GM23248 (cell line): ENCODE data around the gene TRMT112. TPM values are rescaled to one million over a fixed set of nuclear protein-coding genes. Genes with fewer than 3 reads are reported as not detected.

Experiments
- DNase-seq: peaks from one replicate; pipeline ENCODE4 v3.0.0-alpha.2; 2015
- H2AFZ ChIP-seq: fragments of 200-600 bp; sonication (generic); 2 replicates; pipeline ENCODE4 v1.6.1; 2016; ENCODE audit warnings: antibody characterized with exemption
- H3F3A ChIP-seq: fragments of 200-600 bp; sonication (generic); 2 replicates; pipeline ENCODE4 v1.6.1; 2016; ENCODE audit warnings: mild to moderate bottlenecking, antibody characterized with exemption, mixed run types; ENCODE audit not compliant: insufficient read depth
- H3K27ac ChIP-seq: fragments of 200-600 bp; sonication (generic); 2 replicates; pipeline ENCODE4 v1.5.1; 2016; ENCODE audit warnings: mild to moderate bottlenecking
- H3K27me3 ChIP-seq: fragments of 200-600 bp; sonication (generic); replicated peaks from 2 replicates; pipeline ENCODE4 v1.6.1; 2016; ENCODE audit warnings: mild to moderate bottlenecking; ENCODE audit not compliant: insufficient read depth
- H3K36me3 ChIP-seq: fragments of 200-600 bp; sonication (generic); 2 replicates; pipeline ENCODE4 v1.6.1; 2016; ENCODE audit warnings: low read depth, mild to moderate bottlenecking
- H3K4me1 ChIP-seq: fragments of 200-600 bp; sonication (generic); 2 replicates; pipeline ENCODE4 v1.6.1; 2016; ENCODE audit warnings: mild to moderate bottlenecking; ENCODE audit not compliant: insufficient read depth
- H3K4me2 ChIP-seq: fragments of 200-600 bp; sonication (generic); one replicate; pipeline ENCODE4 v1.6.1; 2016; ENCODE audit warnings: mild to moderate bottlenecking; ENCODE audit not compliant: unreplicated experiment
- H3K4me3 ChIP-seq: fragments of 200-600 bp; sonication (generic); 2 replicates; pipeline ENCODE4 v1.5.1; 2016; ENCODE audit warnings: mild to moderate bottlenecking
- H3K79me2 ChIP-seq: fragments of 200-600 bp; sonication (generic); 2 replicates; pipeline ENCODE4 v1.6.1; 2016; ENCODE audit warnings: mild to moderate bottlenecking; ENCODE audit not compliant: insufficient read depth
- H3K9ac ChIP-seq: fragments of 200-600 bp; sonication (generic); 2 replicates; pipeline ENCODE4 v1.6.1; 2016; ENCODE audit warnings: mild to moderate bottlenecking
- H3K9me2 ChIP-seq: fragments of 200-600 bp; sonication (generic); 2 replicates; pipeline ENCODE4 v1.6.1; 2016; ENCODE audit warnings: mixed run types, mild to moderate bottlenecking, moderate library complexity; ENCODE audit not compliant: insufficient read depth
- H3K9me3 ChIP-seq: fragments of 200-600 bp; sonication (generic); one replicate; pipeline ENCODE4 v1.6.1; 2017; ENCODE audit warnings: low read depth
- H4K20me1 ChIP-seq: fragments of 200-600 bp; sonication (generic); 2 replicates; pipeline ENCODE4 v1.6.0; 2016; ENCODE audit not compliant: insufficient read depth
- EZH2 ChIP-seq: fragments of 200-600 bp; sonication (generic); IDR thresholded peaks from 2 replicates; pipeline ENCODE4 v1.6.1; 2018; ENCODE audit warnings: antibody characterized with exemption, mild to moderate bottlenecking; ENCODE audit not compliant: insufficient read depth, poor library complexity, severe bottlenecking
- EZH2phosphoT487 ChIP-seq: fragments of 200-600 bp; sonication (generic); IDR thresholded peaks from 2 replicates; pipeline ENCODE4 v1.6.1; 2018; ENCODE audit warnings: antibody characterized with exemption, moderate library complexity, mild to moderate bottlenecking, low read depth; ENCODE audit not compliant: insufficient read depth
- WGBS, 2 experiments: methylation state at CpG; one replicate each; pipeline ENCODE4 v1.1.6; 2015 to 2017; ENCODE audit warnings: low lambda C conversion rate in 2 of 2, low coverage in 1 of 2; ENCODE audit errors: missing lambda C conversion rate in 2 of 2; 5-methylcytosine and 5-hydroxymethylcytosine counted together
- in situ Hi-C: fragments of 300-500 bp; cut with MboI; formaldehyde crosslinking; loops from 2 replicates; pipeline ENCODE4 v1.15.0; 2020
- polyA plus RNA-seq: library from polyadenylated mRNA; unstranded; fragments of >200 nt; fragmentation: Nextera tagmentation; extraction: Ambion mirVana; gene quantifications from 2 replicates; pipeline ENCODE4 v1.2.1, GENCODE V29; 2016
- total RNA-seq: library from RNA; depleted of rRNA; stranded (reverse); fragments of >200 nt; shearing (Covaris generic); gene quantifications from 2 replicates; pipeline ENCODE4 v1.2.3, GENCODE V29; 2014

TRMT112 gene
- total and polyA plus RNA-seq, 2 experiments from 2014 or later = 161 to 269 TPM

GRCh38 chr11:64358907-64359711 is 41.8 kb upstream of the TRMT112 start, which contains the start of gene RPS6KA4:
RPS6KA4 (plus strand) TSS chr11:64359162; CDS start chr11:64359236, 74 bp downstream.
- in situ Hi-C loops = no loop called here
- Histone ChIP-seq H3K9ac (peak within 1 kb of the TSS; percentile 86), H3K27ac (peak within 1 kb of the TSS; percentile 68), H3K36me3 (peaks cover 8% of the 10 kb centered on the region; the same call in 1 of the 2 replicates), H3K27me3 (no peaks in the 10 kb centered on the region), H3K4me1 (peaks cover 16% of the 10 kb centered on the region), H3K79me2 (peaks cover 13% of the 10 kb centered on the region), H3K4me2 (peak within 1 kb of the TSS; percentile 95), H3F3A (peaks cover 4% of the 10 kb centered on the region; the same call in 1 of the 2 replicates), H3K4me3 (peak within 1 kb of the TSS; percentile 88), H3K9me2 (no peaks in the 10 kb centered on the region), H4K20me1 (no peaks in the 10 kb centered on the region), H2AFZ (peak within 1 kb of the TSS; percentile 83), H3K9me3 (no peaks in the 10 kb centered on the region)
- TF ChIP-seq EZH2phosphoT487 = no peak
- no peak for TF ChIP-seq EZH2
- 1% methylated on average over 64 to 66 of the region's 70 CpGs for WGBS, 2 experiments
- DNase-seq = peak; percentile 92

GRCh38 chr11:64358536-64358906 is 41.2 kb upstream of the TRMT112 start:
- TF ChIP-seq EZH2phosphoT487 (no peak), EZH2 (no peak)
- Histone ChIP-seq H3K27me3 (no peaks in the 10 kb centered on the region), H3K9me2 (no peaks in the 10 kb centered on the region), H3K79me2 (peaks cover 13% of the 10 kb centered on the region), H3K4me2 (peak overlapping the region; percentile 95), H2AFZ (peak overlapping the region; percentile 83), H3K9ac (peak overlapping the region; percentile 86), H3K4me3 (peak overlapping the region; percentile 88), H3K27ac (peak overlapping the region; percentile 68), H3F3A (peaks cover 4% of the 10 kb centered on the region; the same call in 1 of the 2 replicates), H4K20me1 (no peaks in the 10 kb centered on the region), H3K9me3 (no peaks in the 10 kb centered on the region), H3K4me1 (peaks cover 16% of the 10 kb centered on the region), H3K36me3 (peaks cover 8% of the 10 kb centered on the region; the same call in 1 of the 2 replicates)
- WGBS, 2 experiments = 3 to 5% methylated on average over 6 to 7 of the region's 7 CpGs
- DNase-seq = no peak
- in situ Hi-C loops = no loop called here

- Histone ChIP-seq H3K27ac (peak overlapping the region; percentile 68; the same call in 1 of the 2 replicates), H3K4me3 (peak overlapping the region; percentile 88; the same call in 1 of the 2 replicates), H3F3A (peaks cover 4% of the 10 kb centered on the region; the same call in 1 of the 2 replicates), H3K4me1 (peaks cover 16% of the 10 kb centered on the region), H3K79me2 (peaks cover 13% of the 10 kb centered on the region), H3K9me2 (no peaks in the 10 kb centered on the region), H3K4me2 (peak overlapping the region; percentile 95), H2AFZ (peak overlapping the region; percentile 18; the same call in 1 of the 2 replicates), H4K20me1 (no peaks in the 10 kb centered on the region), H3K36me3 (peaks cover 4% of the 10 kb centered on the region; the same call in 1 of the 2 replicates), H3K27me3 (no peaks in the 10 kb centered on the region), H3K9ac (peak overlapping the region; percentile 86), H3K9me3 (no peaks in the 10 kb centered on the region)
- TF ChIP-seq EZH2phosphoT487 (no peak), EZH2 (no peak)
- DNase-seq = peak; percentile 37
- WGBS, 2 experiments = 63 to 70% methylated on average over 12 to 13 of the region's 13 CpGs
- in situ Hi-C loops = no loop called here
Observed at GRCh38 chr11:64357904-64358535, 40.7 kb upstream of the TRMT112 start.

GRCh38 chr11:64357446-64357845 is 40.1 kb upstream of the TRMT112 start:
- Histone ChIP-seq H3K9me2 (no peaks in the 10 kb centered on the region), H3K4me1 (peaks cover 16% of the 10 kb centered on the region), H3K4me2 (peak overlapping the region; percentile 95), H3K27ac (no peak overlapping the region), H2AFZ (no peak overlapping the region), H3K79me2 (peaks cover 13% of the 10 kb centered on the region), H3K4me3 (no peak overlapping the region), H3K9me3 (no peaks in the 10 kb centered on the region), H3F3A (peaks cover 4% of the 10 kb centered on the region; the same call in 1 of the 2 replicates), H3K27me3 (no peaks in the 10 kb centered on the region), H3K9ac (peak overlapping the region; percentile 8; the same call in 1 of the 2 replicates), H3K36me3 (peaks cover 3% of the 10 kb centered on the region; the same call in 1 of the 2 replicates), H4K20me1 (no peaks in the 10 kb centered on the region)
- no peak for TF ChIP-seq EZH2phosphoT487
- TF ChIP-seq EZH2 = no peak
- in situ Hi-C loops = no loop called here
- WGBS, 2 experiments = 83 to 100% methylated on average over 4 to 5 of the region's 6 CpGs
- DNase-seq = no peak
